Kidney (tissue), 14 donors: Measurements from ENCODE around the gene CEBPE. TPM values are rescaled to one million over a fixed set of nuclear protein-coding genes. Genes with fewer than 3 reads are reported as not detected.

Source experiments
- DNase-seq, 5 donors: peaks; one replicate each; pipeline ENCODE4 v3.0.0-alpha.2; 2013 to 2020
- FAIRE-seq: peaks from 2 replicates; lab custom pipeline; 2012; peaks lifted over from hg19 to GRCh38; lab: Jason Lieb, UNC
- H3K27ac ChIP-seq, 2 donors: one replicate each; pipeline ENCODE4 v1.7.0; 2013; ENCODE audit warnings: low read depth in 2 of 2, low read length in 2 of 2, inconsistent platforms in 1 of 2
- H3K27me3 ChIP-seq: one replicate; pipeline ENCODE4 v1.7.1; 2013; ENCODE audit warnings: low read length, inconsistent platforms; ENCODE audit not compliant: control insufficient read depth, insufficient read depth
- H3K36me3 ChIP-seq, 3 donors: one replicate each; pipeline versions ENCODE4 v1.7.0 to v1.7.1; 2013; ENCODE audit warnings: low read length in 3 of 3, control low read depth in 1 of 3, inconsistent platforms in 1 of 3; ENCODE audit not compliant: insufficient read depth in 3 of 3, control insufficient read depth in 2 of 3
- H3K4me1 ChIP-seq, 3 donors: one replicate each; pipeline versions ENCODE4 v1.7.0 to v1.7.1; 2013; ENCODE audit warnings: low read length in 3 of 3, inconsistent platforms in 1 of 3, low read depth in 1 of 3; ENCODE audit not compliant: control insufficient read depth in 2 of 3, insufficient read depth in 2 of 3
- H3K4me3 ChIP-seq, 3 donors: one replicate each; pipeline versions ENCODE4 v1.7.0 to v1.8.1; 2013; ENCODE audit warnings: low read length in 3 of 3, control low read depth in 1 of 3, inconsistent platforms in 1 of 3
- H3K9ac ChIP-seq, 3 donors: one replicate each; pipeline versions ENCODE4 v1.7.0 to v1.7.1; 2013; ENCODE audit warnings: low read length in 3 of 3, control low read depth in 1 of 3, inconsistent platforms in 1 of 3
- H3K9me3 ChIP-seq, 3 donors: one replicate each; pipeline versions ENCODE4 v1.7.0 to v1.7.1; 2013; ENCODE audit warnings: low read length in 3 of 3, control low read depth in 1 of 3, inconsistent platforms in 1 of 3; ENCODE audit not compliant: control insufficient read depth in 2 of 3, insufficient read depth in 1 of 3
- CTCF ChIP-seq: IDR thresholded peaks from 3 replicates; pipeline ENCODE4 v1.5.1; 2012; ENCODE audit warnings: mild to moderate bottlenecking, moderate library complexity, borderline replicate concordance; ENCODE audit not compliant: insufficient read depth; ENCODE audit errors: extremely low read depth
- intact Hi-C: fragments of 100-400 bp; cut with DNase I; formaldehyde crosslinking; loops from one replicate; pipeline ENCODE4 v1.11.1; 2022
- polyA plus RNA-seq: library from polyadenylated mRNA; stranded (reverse); fragments of 350-450 nt; fragmentation: Illumina TruSeq; extraction: RNeasy Lipid Tissue Mini Kit (QIAGEN cat#74804); gene quantifications from one replicate; pipeline ENCODE4 v1.2.3, GENCODE V29; 2014; ENCODE audit warnings: low read depth, low replicate concordance; ENCODE audit not compliant: insufficient read depth
- total RNA-seq: library from RNA; stranded (reverse); fragmentation: NEBNext Ultra II Directional; extraction: Animal tissue kit (Norgen Biotek cat#: 25700); gene quantifications from one replicate; pipeline ENCODE4 v1.2.1, GENCODE V29; 2021
- donor health status: control.
- donor health status: control.
- donor health status: control.
- donor health status: control.
- donor health status: control.
- donor health status: DM: yes; HTN: yes; CAD: no.
- donor health status: Normal renal cell carcinoma (clear cell type).

Gene CEBPE
- total and polyA plus RNA-seq, 2 donors from 2014 or later, result not detected

DNA sequence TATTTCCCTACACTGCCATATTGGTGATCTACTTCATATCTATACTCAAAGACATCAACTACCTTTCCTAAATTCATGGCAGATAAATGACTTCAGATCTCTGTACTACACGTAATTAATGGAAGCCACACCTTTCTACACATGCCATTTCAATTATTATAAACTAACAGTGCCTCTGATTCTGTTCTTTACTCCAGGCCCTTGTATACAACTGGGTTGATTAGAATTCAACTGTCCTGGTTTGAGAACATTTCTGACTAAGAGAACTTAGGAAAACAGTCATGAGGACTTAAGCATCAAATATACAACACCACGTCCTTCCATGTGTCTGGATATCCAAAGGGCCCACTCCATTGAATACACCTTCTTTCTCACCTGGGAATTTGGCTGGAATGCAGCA lies 26.0 kb downstream of the CEBPE start:
- FAIRE-seq (no peak), DNase-seq (no peak)
- intact Hi-C loops, result no loop called here
- Histone ChIP-seq H3K27ac (no peak overlapping the region), H3K36me3 (peaks cover 13 to 26% (median 19%) of the 10 kb centered on the region in 3 donors), H3K4me1 (peaks cover 0 to 7% (median 2%) of the 10 kb centered on the region in 3 donors), H3K9me3 (no peaks in the 10 kb centered on the region), H3K9ac (no peak overlapping the region), H3K27me3 (no peaks in the 10 kb centered on the region), H3K4me3 (peak overlapping the region in 2 of 3 donors; percentile 79 to 97)
- TF ChIP-seq CTCF, result no peak

DNA sequence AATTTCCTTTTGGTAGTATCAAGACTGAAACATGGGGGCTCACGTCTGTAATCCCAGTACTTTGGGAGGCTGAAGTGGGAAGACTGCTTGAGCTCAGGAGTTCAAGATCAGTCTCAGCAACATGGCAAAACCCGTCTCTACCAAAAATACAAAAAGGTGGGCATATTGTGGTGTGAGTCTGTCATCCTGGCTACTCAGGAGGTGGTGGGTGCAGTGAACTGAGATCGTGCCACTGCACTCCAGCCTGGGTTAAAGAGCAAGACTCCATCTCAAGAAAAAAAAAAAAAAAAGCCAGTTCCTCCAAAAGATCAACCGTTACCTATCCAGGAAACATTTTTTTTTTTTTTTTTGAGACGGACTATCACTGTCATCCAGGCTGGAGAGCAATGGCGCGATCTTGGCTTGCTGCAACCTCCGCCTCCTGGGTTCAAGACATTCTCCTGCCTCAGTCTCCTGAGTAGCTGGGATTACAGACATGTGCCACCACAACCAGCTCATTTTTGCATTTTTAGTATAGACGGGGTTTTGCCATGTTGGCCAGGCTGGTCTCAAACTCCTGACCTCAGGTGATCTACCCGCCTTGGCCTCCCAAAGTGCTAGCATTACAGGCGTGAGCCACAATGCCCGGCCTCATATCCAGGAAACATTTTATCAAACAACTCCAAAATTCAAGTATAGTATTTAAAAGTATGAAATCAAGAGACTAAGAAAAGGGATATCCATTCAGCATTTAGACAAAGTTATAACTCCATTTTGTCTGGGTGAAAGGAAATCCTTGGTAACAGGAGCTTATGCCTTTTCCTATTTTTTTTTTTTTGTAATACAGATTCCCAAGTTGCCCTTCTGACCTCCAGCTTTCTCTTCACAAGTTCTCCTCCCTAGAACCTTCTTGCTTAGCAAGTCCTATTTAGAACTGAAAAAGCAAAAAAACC lies 27.5 kb downstream of the CEBPE start:
- Histone ChIP-seq H3K4me3 (no peak overlapping the region), H3K36me3 (peaks cover 10 to 27% (median 26%) of the 10 kb centered on the region in 3 donors), H3K9me3 (no peaks in the 10 kb centered on the region), H3K4me1 (peaks cover 0 to 7% (median 0%) of the 10 kb centered on the region in 3 donors), H3K27ac (no peak overlapping the region), H3K27me3 (no peaks in the 10 kb centered on the region), H3K9ac (no peak overlapping the region)
- no peak for TF ChIP-seq CTCF
- intact Hi-C loops, result no loop called here
- DNase-seq (no peak), FAIRE-seq (no peak)

DNA sequence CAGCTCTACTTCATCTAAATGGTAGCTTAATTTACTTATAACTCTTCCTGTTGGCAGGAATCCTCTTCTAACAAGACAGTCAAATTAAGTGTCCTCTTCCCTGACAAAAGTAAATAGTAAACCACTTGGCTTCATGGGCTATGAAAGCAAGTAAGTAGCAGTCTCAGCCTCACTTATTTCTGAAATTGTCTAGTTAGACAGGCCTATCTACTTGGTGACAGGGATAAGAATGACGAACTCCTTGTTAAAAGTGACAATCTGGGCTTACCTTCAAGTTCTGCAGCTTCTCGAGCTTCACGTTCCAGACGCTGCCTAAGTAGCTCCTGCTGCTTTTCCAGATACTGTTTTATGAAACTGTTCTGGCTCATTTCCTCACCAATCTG lies 28.8 kb downstream of the CEBPE start:
- no peak overlapping the region for H3K27ac ChIP-seq
- peaks cover 0 to 7% (median 0%) of the 10 kb centered on the region in 3 donors for H3K4me1 ChIP-seq
- no peaks in the 10 kb centered on the region for H3K9me3 ChIP-seq
- H3K4me3 ChIP-seq, result no peak overlapping the region
- intact Hi-C loops, result no loop called here
- no peak for TF ChIP-seq CTCF
- H3K36me3 ChIP-seq, result peaks cover 13 to 39% (median 33%) of the 10 kb centered on the region in 3 donors
- DNase-seq (no peak), FAIRE-seq (no peak)
- H3K27me3 ChIP-seq, result no peaks in the 10 kb centered on the region
- H3K9ac ChIP-seq, result no peak overlapping the region
